GM10266 (cell line): Measurements from ENCODE around the gene FLACC1.
A peak's percentile ranks its signal among the peaks of the same experiment; 100 is the strongest.

Experiments
- DNase-seq: peaks from one replicate; pipeline ENCODE4 v3.0.0; 2012; ENCODE audit errors: extremely low spot score
- TF ChIP-seq, protein P1 (sequence below): IDR thresholded peaks from 2 replicates; pipeline ENCODE4 v1.5.1; 2012; ENCODE audit warnings: mild to moderate bottlenecking, low read depth; ENCODE audit not compliant: control insufficient read depth, insufficient read depth; ENCODE audit errors: missing control alignments

The FLACC1 gene

DNA sequence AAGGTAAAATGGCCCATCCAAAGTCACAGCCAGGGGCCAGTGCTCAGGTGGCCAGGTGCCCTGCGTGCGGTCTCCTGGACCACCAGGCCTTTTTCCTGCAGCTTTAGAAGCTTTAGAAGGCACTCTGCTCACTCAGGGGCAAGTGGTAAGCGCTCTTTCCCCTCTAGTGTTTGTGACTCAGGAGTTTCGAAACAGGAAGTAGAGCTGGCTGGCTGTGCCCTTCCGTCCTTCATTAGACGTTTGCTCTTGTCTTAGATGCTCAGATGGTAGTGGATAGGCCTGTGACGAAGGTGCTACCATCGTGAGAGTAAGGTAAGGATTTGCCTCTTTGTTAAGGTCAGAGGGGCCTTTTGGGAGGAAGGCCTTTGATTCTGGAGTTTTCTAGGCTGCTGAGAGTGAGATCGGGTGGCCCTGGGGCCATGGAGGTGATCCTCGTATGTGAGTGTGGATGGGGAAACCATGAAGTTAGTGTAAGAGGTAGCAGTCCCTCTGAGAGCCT lies 96.8 kb downstream of the FLACC1 start, which contains the start of gene CASP8:
Gene CASP8 (plus strand): TSS at position 235 of the 499 bp plus-strand sequence. CDS start 5,951 bp downstream, outside the sequence.
- TF ChIP-seq, protein P1, sequence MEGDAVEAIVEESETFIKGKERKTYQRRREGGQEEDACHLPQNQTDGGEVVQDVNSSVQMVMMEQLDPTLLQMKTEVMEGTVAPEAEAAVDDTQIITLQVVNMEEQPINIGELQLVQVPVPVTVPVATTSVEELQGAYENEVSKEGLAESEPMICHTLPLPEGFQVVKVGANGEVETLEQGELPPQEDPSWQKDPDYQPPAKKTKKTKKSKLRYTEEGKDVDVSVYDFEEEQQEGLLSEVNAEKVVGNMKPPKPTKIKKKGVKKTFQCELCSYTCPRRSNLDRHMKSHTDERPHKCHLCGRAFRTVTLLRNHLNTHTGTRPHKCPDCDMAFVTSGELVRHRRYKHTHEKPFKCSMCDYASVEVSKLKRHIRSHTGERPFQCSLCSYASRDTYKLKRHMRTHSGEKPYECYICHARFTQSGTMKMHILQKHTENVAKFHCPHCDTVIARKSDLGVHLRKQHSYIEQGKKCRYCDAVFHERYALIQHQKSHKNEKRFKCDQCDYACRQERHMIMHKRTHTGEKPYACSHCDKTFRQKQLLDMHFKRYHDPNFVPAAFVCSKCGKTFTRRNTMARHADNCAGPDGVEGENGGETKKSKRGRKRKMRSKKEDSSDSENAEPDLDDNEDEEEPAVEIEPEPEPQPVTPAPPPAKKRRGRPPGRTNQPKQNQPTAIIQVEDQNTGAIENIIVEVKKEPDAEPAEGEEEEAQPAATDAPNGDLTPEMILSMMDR: no peak
- no peak for DNase-seq

DNA sequence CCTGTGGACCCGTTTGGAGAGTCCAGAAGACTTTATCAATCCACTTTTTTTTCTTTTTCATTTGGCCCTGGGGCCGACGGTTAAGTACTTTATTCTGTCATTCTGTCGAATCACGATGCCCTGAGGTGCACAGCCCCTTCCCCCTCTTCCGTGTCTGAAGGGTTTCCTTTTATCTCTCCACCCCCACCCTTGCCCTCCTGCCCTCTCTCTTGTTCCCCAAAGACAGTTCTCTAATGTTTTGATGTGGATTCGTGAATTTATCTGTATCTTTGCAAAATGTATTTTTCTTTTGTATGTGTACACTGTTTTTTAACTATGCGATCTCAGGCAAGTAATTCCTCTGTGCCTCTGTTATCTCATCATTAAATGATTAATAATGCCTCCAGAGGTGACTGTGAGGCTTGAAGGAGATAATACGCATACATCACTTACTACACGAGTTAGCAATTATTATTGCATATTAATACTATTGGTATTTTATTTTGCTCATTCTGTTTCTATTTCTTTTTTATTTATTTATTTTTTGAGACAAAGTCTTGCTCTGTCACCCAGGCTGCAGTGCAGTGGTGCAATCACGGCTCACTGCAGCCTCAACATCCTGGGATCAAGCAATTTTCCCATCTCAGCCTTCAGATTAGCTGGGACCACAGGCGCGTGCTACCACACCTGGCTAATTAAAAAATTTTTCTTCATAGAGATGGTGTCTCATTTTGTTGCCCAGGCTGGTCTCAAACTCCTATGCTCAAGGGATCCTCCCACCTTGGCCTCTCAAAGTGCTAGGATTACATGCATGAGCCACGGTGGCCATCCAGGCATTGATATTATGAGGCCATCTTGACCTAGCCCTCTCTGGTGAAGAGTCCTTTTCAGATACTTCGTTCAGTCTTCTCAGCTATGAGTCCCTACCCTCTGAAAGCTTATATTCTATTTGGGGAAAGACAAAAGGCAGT lies 98.2 kb downstream of the FLACC1 start:
- TF ChIP-seq, protein P1: no peak
- DNase-seq: no peak

DNA sequence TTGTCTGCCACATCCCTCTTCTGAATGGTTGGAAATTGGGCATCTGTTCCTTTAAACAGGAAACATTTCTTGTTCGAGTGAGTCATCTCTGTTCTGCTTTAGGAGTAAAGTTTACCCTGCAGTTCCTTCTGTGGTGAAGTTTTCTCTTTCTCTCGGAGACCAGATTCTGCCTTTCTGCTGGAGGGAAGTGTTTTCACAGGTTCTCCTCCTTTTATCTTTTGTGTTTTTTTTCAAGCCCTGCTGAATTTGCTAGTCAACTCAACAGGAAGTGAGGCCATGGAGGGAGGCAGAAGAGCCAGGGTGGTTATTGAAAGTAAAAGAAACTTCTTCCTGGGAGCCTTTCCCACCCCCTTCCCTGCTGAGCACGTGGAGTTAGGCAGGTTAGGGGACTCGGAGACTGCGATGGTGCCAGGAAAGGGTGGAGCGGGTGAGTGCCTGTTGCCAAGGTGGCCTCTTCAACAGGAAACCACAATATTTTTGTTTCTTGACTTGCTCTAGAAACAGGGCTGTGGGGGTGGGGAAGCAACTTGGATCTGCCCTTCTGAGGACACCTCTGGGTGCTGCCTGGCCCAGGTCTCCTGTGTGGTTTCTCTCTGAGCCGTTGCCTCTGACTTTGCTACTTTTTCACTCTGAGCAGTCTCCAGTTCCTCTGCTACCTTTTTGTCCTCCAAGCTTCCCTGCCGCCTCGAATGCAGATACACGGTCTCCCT lies 99.0 kb downstream of the FLACC1 start:
- TF ChIP-seq, protein P1: no peak

DNA sequence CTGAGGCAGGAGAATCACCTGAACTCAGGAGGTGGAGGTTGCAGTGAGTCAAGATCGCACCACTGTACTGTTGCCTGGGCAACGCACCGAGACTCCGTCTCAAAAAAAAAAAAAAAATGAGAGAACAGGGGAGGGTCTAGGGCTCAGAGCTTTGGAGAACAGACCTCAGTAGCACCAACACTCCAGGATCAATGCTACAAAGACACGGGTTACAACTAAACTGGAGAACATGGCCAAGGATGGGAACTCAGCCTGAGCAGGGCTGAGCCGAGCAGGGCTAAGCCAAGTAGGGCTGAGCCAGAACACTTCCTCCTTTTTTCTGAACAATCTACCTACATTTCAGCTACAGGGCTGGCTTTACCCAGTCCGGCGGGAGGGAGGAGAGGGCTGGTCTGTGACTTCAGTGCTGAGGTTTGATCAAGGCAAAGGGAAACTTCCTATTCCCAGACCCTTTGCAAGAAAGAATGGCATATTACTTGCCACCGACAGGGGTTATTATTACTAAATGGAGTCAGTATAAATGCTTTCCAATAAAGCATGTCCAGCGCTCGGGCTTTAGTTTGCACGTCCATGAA lies 99.7 kb downstream of the FLACC1 start:
- TF ChIP-seq, protein P1: no peak
- no peak for DNase-seq

More for the DNA sequence above, 99.0 kb downstream of the FLACC1 start:
- DNase-seq: peak; percentile 58

DNA sequence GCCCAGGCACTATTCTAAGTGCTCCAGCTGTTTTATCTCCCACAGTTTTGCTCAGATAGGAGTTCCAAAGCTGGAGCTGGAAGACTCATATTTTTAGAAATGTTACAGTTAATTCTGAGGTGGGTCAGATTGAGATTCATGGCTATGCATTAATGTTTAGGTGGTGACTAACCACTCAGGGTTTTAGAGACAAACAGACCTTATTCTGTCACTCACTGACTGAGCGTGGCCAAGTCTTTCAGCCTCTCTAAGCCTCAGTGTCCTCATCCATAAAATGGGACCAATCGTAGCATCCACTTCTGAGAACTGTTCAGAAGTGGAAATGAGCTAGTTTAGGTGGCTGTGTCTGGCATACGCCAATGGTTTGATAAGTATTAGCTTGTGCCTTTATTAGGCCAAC lies 101.1 kb downstream of the FLACC1 start:
- no peak for DNase-seq

DNA sequence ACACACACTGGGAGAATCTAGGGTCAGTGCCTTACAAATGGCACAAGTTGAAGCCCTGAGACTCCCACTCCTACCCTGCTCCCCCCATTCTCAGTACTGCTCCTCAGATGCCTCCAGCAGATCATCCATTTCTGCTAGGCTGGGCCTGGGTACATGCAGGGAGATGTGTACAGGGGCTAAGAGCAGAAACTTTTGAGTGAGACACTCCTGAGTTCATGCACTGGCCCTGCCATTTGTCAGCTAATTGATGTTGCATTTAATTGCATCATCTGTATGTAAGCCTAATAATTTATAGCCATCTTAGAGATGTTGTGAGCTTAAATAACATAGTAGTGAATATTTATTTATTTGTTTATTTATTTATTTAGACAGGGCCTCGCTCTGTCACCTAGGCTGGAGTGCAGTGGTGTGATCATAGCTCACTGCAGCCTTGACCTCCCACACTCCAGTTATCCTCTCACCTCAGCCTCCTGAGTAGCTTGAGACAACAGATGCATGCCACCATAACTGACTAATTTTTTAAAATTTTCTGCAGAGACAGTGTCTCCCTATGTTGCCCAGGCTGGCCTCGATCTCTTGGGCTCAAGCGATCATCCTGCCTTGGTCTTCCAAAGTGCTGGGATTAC lies 101.6 kb downstream of the FLACC1 start:
- DNase-seq: no peak
- TF ChIP-seq, protein P1: no peak

More for the DNA sequence above, 101.1 kb downstream of the FLACC1 start:
- TF ChIP-seq, protein P1: no peak
